Smooth muscle cell (in vitro differentiated cells): Measurements from ENCODE around the gene CLSTN2. TPM values are rescaled to one million over a fixed set of nuclear protein-coding genes. Genes with fewer than 3 reads are reported as not detected.

ENCODE experiments used
- DNase-seq: peaks from one replicate; lab custom pipeline; 2025; ENCODE audit not compliant: unreplicated experiment; lab: John Stamatoyannopoulos, UW
- H2AFZ ChIP-seq: fragments of 200-600 bp; sonication (generic); 2 replicates; pipeline ENCODE4 v1.6.0; 2016; ENCODE audit warnings: antibody characterized with exemption, low read depth, mild to moderate bottlenecking
- H3F3A ChIP-seq: fragments of 200-600 bp; sonication (generic); 2 replicates; pipeline ENCODE4 v1.6.0; 2017; ENCODE audit warnings: antibody characterized with exemption, low read depth
- H3K27ac ChIP-seq: fragments of 200-600 bp; sonication (generic); 2 replicates; pipeline ENCODE4 v1.5.1; 2016; ENCODE audit warnings: low read depth, mild to moderate bottlenecking
- H3K27me3 ChIP-seq: fragments of 200-600 bp; sonication (generic); 2 replicates; pipeline ENCODE4 v1.6.1; 2016; ENCODE audit warnings: low read depth, mild to moderate bottlenecking
- H3K36me3 ChIP-seq: fragments of 200-600 bp; sonication (generic); 2 replicates; pipeline ENCODE4 v1.5.1; 2016; ENCODE audit warnings: low read depth
- H3K4me1 ChIP-seq: fragments of 200-600 bp; sonication (generic); 2 replicates; pipeline ENCODE4 v1.5.1; 2016; ENCODE audit warnings: low read depth
- H3K4me2 ChIP-seq: fragments of 200-600 bp; sonication (generic); 2 replicates; pipeline ENCODE4 v1.6.0; 2016; ENCODE audit warnings: mild to moderate bottlenecking
- H3K4me3 ChIP-seq: fragments of 200-600 bp; sonication (generic); 2 replicates; pipeline ENCODE4 v1.5.1; 2016; ENCODE audit warnings: mild to moderate bottlenecking
- H3K79me2 ChIP-seq: fragments of 200-600 bp; sonication (generic); 2 replicates; pipeline ENCODE4 v1.6.0; 2016; ENCODE audit warnings: low read depth, mild to moderate bottlenecking
- H3K9ac ChIP-seq: fragments of 200-600 bp; sonication (generic); 2 replicates; pipeline ENCODE4 v1.6.0; 2016; ENCODE audit warnings: low read depth
- H3K9me3 ChIP-seq: fragments of 200-600 bp; sonication (generic); replicated peaks from 2 replicates; pipeline ENCODE4 v1.5.1; 2016; ENCODE audit warnings: low read depth
- H4K20me1 ChIP-seq: fragments of 200-600 bp; sonication (generic); 2 replicates; pipeline ENCODE4 v1.6.0; 2016; ENCODE audit warnings: low read depth
- WGBS: methylation state at CpG from one replicate; pipeline ENCODE4 v1.1.7; 2016; ENCODE audit warnings: low lambda C conversion rate; 5-methylcytosine and 5-hydroxymethylcytosine counted together
- polyA plus RNA-seq: library from polyadenylated mRNA; unstranded; fragments of >200 nt; fragmentation: Nextera tagmentation; extraction: Ambion mirVana; gene quantifications from 2 replicates; pipeline ENCODE4 v1.2.1, GENCODE V29; 2016
- total RNA-seq: library from RNA; depleted of rRNA; stranded (reverse); fragments of >200 nt; gene quantifications from 2 replicates; pipeline ENCODE4 v1.2.3, GENCODE V29; 2014
- TF ChIP-seq, protein P1 (sequence below): fragments of 200-600 bp; sonication (generic); IDR thresholded peaks from 2 replicates; pipeline ENCODE4 v1.5.1; 2017; ENCODE audit warnings: borderline replicate concordance, mild to moderate bottlenecking, antibody characterized with exemption; ENCODE audit not compliant: insufficient read depth, poor library complexity, severe bottlenecking

Gene CLSTN2
- total and polyA plus RNA-seq, 2 experiments from 2014 or later: 0.91 to 1.5 TPM

DNA sequence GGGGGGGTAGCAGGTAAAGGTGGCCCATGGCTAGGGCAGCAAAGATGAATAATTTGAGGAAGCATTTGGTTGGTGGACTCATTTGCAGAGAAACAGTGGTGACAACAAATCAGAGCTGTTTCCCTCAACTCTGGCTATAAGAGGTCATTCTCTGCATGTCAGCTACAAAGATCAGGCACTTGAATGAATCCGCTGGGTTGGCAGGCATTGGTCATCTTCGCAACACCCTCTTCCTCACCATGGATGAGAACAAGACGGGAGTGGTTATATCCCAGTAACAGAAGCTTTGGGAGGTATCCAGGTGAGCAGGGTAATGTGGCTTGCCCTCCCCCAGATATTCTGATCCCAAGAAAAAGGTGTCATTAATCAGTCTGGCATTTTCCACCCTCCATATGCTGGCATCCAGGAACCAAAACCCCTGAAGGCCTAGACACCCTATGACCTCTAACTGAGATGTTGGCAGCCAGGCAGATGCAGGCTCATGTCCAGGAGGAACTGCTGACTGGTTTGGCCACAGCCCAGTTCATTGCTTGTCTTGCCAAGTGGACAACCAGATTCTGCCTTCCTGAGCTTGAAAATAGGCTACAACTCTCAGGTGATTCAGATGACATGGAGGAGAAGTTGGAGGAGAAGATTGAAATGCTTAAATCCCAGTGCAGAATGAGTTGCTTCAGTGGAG is 634.0 kb downstream of the CLSTN2 start:
- H3K4me1 ChIP-seq: no peaks in the 10 kb centered on the region
- no peaks in the 10 kb centered on the region for H4K20me1 ChIP-seq
- no peaks in the 10 kb centered on the region for H3F3A ChIP-seq
- 73% methylated on average over 3 of the region's 3 CpGs for WGBS
- TF ChIP-seq, protein P1, sequence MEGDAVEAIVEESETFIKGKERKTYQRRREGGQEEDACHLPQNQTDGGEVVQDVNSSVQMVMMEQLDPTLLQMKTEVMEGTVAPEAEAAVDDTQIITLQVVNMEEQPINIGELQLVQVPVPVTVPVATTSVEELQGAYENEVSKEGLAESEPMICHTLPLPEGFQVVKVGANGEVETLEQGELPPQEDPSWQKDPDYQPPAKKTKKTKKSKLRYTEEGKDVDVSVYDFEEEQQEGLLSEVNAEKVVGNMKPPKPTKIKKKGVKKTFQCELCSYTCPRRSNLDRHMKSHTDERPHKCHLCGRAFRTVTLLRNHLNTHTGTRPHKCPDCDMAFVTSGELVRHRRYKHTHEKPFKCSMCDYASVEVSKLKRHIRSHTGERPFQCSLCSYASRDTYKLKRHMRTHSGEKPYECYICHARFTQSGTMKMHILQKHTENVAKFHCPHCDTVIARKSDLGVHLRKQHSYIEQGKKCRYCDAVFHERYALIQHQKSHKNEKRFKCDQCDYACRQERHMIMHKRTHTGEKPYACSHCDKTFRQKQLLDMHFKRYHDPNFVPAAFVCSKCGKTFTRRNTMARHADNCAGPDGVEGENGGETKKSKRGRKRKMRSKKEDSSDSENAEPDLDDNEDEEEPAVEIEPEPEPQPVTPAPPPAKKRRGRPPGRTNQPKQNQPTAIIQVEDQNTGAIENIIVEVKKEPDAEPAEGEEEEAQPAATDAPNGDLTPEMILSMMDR: no peak
- H3K27ac ChIP-seq: no peak overlapping the region
- DNase-seq: no peak
- H3K4me2 ChIP-seq: no peak overlapping the region
- no peaks in the 10 kb centered on the region for H3K36me3 ChIP-seq
- no peak overlapping the region for H3K9ac ChIP-seq
- no peaks in the 10 kb centered on the region for H3K9me3 ChIP-seq
- no peaks in the 10 kb centered on the region for H3K79me2 ChIP-seq
- H2AFZ ChIP-seq: no peak overlapping the region
- no peak overlapping the region for H3K4me3 ChIP-seq
- no peaks in the 10 kb centered on the region for H3K27me3 ChIP-seq

DNA sequence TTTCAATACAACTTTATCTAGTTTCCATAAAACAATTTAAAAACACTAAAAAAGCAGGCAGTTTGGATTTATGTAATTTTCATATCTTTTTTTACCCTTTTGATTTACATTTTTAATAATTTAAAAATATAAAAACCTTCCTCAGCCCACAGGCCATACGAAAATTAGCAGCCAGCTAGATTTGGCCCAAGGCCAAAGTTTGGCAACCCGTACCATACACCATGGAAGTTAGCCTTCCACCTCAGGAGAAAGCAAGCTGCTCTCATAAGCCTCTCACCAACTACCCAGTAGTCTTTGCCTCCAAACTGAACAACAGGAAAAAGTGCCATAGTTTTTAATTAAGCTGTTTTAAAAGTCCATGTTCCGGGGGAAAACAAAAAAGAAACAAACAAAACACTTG is 635.6 kb downstream of the CLSTN2 start:
- Histone ChIP-seq H3K9me3 (no peaks in the 10 kb centered on the region), H3K4me2 (no peak overlapping the region), H3K79me2 (no peaks in the 10 kb centered on the region), H3K27ac (no peak overlapping the region), H4K20me1 (no peaks in the 10 kb centered on the region), H3K4me1 (no peaks in the 10 kb centered on the region), H3K27me3 (no peaks in the 10 kb centered on the region), H3K4me3 (no peak overlapping the region), H3K36me3 (no peaks in the 10 kb centered on the region), H3F3A (no peaks in the 10 kb centered on the region), H3K9ac (no peak overlapping the region), H2AFZ (no peak overlapping the region)
- TF ChIP-seq, protein P1: no peak
- 88% methylated on average over 3 of the region's 3 CpGs for WGBS
- DNase-seq: no peak

DNA sequence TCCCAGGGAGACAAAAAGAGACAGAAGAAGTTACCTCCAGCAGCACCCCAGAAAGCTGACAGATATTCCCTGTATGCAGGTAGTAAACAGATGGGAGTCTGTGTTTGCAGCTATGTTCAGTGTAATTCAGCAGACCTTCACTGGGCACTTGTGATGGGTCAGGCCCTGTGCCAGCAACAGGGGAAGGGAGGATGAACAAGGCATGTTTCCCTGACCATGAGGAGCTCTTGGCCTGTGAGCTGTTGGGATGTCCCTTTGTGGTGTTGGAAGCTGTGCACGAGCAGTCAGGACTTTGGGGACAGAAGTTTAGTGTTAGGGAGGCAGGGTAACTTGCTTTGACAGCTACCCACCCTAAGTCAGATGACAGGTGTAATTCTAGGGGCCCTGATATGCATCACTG is 636.9 kb downstream of the CLSTN2 start:
- no peaks in the 10 kb centered on the region for H4K20me1 ChIP-seq
- no peak overlapping the region for H2AFZ ChIP-seq
- no peaks in the 10 kb centered on the region for H3K79me2 ChIP-seq
- no peaks in the 10 kb centered on the region for H3K4me1 ChIP-seq
- WGBS: 85% methylated on average over 1 of the region's 1 CpG
- H3K9me3 ChIP-seq: no peaks in the 10 kb centered on the region
- TF ChIP-seq, protein P1: no peak
- H3K27ac ChIP-seq: no peak overlapping the region
- H3K36me3 ChIP-seq: no peaks in the 10 kb centered on the region
- no peaks in the 10 kb centered on the region for H3K27me3 ChIP-seq
- H3K4me2 ChIP-seq: no peak overlapping the region
- no peak overlapping the region for H3K4me3 ChIP-seq
- H3K9ac ChIP-seq: no peak overlapping the region
- no peaks in the 10 kb centered on the region for H3F3A ChIP-seq
- no peak for DNase-seq

DNA sequence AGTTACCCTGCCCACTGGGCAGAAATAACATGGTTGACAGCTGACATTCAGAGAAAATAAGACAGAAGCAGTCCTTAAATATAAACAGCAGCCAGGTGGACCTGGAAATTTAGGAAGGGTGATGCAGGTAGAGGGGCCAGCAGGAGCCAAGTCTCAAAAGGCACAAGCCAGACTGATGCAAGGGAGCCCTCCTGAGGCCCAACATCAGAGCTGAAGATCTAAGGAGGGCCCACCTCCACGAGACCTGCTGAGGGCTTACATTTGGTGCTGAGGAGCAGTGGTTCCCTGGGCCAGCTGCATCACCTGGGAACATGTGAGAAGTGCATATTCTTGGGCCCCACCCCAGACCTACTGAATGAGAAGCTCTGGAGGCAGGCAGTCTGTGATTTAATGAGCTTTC is 637.3 kb downstream of the CLSTN2 start:
- no peak overlapping the region for H3K9ac ChIP-seq
- H3F3A ChIP-seq: no peaks in the 10 kb centered on the region
- no peak for DNase-seq
- no peaks in the 10 kb centered on the region for H4K20me1 ChIP-seq
- no peaks in the 10 kb centered on the region for H3K79me2 ChIP-seq
- H3K9me3 ChIP-seq: no peaks in the 10 kb centered on the region
- H3K36me3 ChIP-seq: no peaks in the 10 kb centered on the region
- no peaks in the 10 kb centered on the region for H3K27me3 ChIP-seq
- TF ChIP-seq, protein P1: no peak
- no peak overlapping the region for H3K4me3 ChIP-seq
- no peak overlapping the region for H2AFZ ChIP-seq
- 88% methylated on average over 1 of the region's 1 CpG for WGBS
- no peaks in the 10 kb centered on the region for H3K4me1 ChIP-seq
- H3K27ac ChIP-seq: no peak overlapping the region
- no peak overlapping the region for H3K4me2 ChIP-seq
